DMS 273 (cell line): ENCODE data around the gene CLASP1.
A peak's percentile ranks its signal among the peaks of the same experiment; 100 is the strongest.
"Not testable (repeated sequence)": the region's sequence is repeated elsewhere in the genome, so short reads cannot be mapped to it uniquely, and the experiment has no call there.

Experiments
- DNase-seq: peaks from one replicate; lab custom pipeline; 2025; ENCODE audit not compliant: unreplicated experiment; lab: John Stamatoyannopoulos, UW

Gene CLASP1

GRCh38 chr2:121625953-121626352 is 23.3 kb downstream of the CLASP1 start:
- peak; percentile 59 for DNase-seq

DNA sequence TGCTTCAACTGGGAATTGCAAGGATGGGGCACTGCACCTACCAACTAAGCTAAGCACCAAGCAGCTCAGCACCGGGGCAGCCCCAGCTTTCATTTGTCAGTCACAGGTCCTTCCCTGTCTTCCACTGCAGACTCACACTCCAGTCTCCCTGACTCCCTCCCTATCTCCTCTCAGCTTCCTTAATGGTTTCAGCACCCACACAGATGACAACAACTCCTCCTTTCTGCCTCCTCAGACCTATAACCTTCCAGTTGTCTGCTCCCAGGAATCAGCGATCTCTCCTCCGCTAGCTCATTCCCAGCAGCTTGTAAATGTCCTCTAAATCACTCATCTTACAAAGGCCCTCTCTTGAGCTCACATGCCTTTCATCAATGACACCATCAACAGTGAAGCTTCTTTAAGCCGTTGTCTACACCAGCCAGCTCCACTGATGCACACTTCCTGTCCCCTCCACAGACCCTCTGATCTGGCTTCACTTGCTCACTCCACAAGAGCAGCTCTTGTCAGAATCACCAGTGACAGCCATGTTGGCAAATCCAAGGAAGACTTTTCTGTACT is 32.1 kb downstream of the CLASP1 start:
- no peak for DNase-seq

- DNase-seq, result no peak
Observed at GRCh38 chr2:121613774-121614173, 35.5 kb downstream of the CLASP1 start.

GRCh38 chr2:121613152-121613551 is 36.1 kb downstream of the CLASP1 start:
- no peak for DNase-seq

DNA sequence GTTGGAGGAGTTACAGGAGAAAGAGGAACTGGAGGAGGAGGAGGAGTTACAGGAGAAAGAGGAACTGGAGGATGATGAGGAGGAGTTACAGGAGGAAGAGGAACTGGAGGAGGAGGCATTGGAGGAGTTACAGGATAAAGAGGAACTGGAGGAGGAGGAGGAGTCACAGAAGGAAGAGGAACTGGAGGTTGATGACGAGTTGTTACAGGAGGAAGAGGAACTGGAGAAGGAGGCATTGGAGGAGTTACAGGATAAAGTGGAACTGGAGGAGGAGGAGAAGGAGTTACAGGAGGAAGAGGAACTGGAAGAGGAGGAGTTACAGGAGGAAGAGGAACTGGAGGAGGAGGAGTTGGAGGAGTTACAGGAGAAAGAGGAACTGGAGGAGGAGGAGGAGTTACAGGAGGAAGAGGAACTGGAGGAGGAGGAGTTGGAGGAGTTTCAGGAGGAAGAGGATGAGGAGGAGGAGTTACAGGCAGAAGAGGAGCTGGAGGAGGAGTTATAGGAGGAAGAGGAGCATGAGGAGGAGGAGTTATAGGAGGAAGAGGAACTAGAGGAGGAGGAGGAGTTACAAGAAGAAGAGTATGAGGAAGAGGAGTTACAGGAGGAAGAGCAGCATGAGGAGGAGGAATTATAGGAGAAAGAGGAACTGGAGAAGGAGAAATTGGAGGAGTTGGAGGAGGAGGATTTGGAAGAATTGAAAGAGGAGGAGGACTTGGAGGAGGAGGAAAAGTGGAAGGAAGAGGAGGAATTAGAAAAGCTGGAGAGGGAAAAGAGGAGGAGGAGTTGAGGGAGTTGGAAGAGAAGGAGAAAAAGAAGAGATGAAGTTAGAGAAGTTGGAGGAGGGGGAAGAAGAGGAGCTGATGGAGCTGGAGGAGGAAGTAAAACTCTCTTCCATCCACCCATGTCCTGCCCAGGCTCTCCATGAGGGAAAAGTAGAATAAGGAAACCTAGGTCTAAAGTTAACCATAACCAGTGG is 37.2 kb downstream of the CLASP1 start:
- no peak for DNase-seq

DNA sequence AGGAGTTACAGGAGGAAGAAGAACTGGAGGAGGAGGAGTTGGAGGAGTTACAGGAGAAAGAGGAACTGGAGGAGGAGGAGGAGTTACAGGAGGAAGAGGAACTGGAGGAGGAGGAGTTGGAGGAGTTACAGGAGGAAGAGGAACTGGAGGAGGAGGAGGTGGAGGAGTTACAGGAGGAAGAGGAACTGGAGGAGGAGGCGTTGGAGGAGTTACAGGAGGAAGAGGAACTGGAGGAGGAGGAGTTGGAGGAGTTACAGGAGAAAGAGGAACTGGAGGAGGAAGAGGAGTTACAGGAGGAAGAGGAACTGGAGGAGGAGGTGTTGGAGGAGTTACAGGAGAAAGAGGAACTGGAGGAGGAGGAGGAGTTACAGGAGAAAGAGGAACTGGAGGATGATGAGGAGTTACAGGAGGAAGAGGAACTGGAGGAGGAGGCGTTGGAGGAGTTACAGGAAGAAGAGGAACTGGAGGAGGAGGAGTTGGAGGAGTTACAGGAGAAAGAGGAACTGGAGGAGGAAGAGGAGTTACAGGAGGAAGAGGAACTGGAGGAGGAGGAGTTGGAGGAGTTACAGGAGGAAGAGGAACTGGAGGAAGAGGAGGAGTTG is 38.1 kb downstream of the CLASP1 start:
- DNase-seq, result not testable (repeated sequence)

GRCh38 chr2:121610487-121610874 is 38.8 kb downstream of the CLASP1 start:
- not testable (repeated sequence) for DNase-seq

GRCh38 chr2:121608967-121609366 is 40.3 kb downstream of the CLASP1 start:
- DNase-seq, result no peak

DNA sequence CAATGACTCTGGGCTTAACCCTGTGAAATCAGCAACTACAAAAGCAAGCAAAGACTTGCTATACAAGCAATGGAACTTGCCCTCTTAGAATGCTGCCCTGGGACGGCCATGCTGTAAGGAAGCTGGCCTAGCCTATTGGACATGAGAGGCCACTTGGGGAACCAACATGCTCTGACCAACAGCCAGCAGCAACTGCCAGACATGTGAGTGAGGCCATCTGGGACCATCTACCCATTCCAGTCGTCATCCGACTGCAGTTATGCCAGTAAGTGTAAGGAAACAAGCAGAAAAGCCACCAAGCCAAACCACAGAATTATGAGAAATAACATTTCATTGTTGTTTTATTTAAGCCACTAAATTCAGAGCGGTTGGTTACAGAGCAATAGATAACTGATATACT is 40.9 kb downstream of the CLASP1 start:
- DNase-seq, result no peak

- DNase-seq, result no peak
Observed at GRCh38 chr2:121605820-121606733, 43.2 kb downstream of the CLASP1 start.

GRCh38 chr2:121603185-121603584 is 46.1 kb downstream of the CLASP1 start:
- no peak for DNase-seq

DNA sequence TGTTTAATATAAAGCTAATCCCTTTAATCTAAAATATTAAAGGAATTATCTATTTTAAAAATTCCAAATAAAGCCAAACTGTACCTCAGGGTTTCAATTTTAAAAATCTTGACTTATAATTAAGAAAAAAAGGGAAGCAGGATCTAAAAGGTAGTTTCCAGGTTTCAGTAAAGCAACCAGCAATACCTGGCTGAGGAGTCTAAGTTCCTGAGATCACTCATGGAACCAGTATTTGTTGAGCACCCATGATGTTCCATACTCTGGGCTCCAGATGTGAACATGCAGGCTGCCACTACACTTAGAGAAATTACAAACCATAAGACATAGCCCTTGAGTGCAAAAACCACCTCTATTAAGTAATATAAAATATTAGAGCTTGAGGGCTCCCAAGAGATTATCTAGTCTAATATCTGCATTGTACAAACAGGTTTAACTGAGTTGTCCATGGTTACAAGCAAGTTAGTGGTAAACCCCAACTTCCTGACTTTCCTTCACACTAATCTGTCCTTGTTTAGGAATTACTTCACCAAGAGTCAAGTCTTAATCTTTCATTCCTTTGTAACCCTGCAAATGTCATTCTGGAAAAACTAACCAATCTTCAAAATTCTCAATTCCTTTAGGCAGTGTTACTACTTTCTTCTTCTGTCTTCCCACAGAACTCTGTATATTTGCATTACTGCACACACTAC is 49.2 kb downstream of the CLASP1 start:
- no peak for DNase-seq

- DNase-seq, result no peak
Observed at GRCh38 chr2:121598087-121598486, 51.2 kb downstream of the CLASP1 start.

- DNase-seq, result peak; percentile 62
Observed at GRCh38 chr2:121596221-121597080, 52.8 kb downstream of the CLASP1 start.

GRCh38 chr2:121595012-121595891 is 54.0 kb downstream of the CLASP1 start:
- DNase-seq, result peak; percentile 53

- no peak for DNase-seq
Observed at GRCh38 chr2:121591199-121591598, 58.1 kb downstream of the CLASP1 start.

- no peak for DNase-seq
Observed at GRCh38 chr2:121588357-121588756, 60.9 kb downstream of the CLASP1 start.

- DNase-seq, result no peak
Observed at GRCh38 chr2:121587131-121587530, 62.1 kb downstream of the CLASP1 start.
